HepG2 (cell line): ENCODE results near the gene IFI30. TPM values are rescaled to one million over a fixed set of nuclear protein-coding genes. Genes with fewer than 3 reads are reported as not detected.
A peak's percentile ranks its signal among the peaks of the same experiment; 100 is the strongest.

ENCODE experiments used
- ATAC-seq: fragments of 200-7000 bp; cut with Tn5 transposase; 3 replicates; pipeline ENCODE4 v1.9.1; 2020; ENCODE audit warnings: mild to moderate bottlenecking, moderate library complexity
- BruUV-seq: library from RNA; stranded (reverse); fragments of 400-500 nt; replicated peaks from 2 replicates; lab custom pipeline; 2021; lab: Mats Ljungman, UMichigan
- CTCF ChIA-PET: fragments of 300-600 bp; formaldehyde crosslinking; extraction: SDS; loops from one replicate; lab custom pipeline; 2021; ENCODE audit warnings: low total read pairs, inconsistent platforms, low intra/inter-chr PET ratio; lab: Yijun Ruan, JAX
- POLR2A ChIA-PET: fragments of 350-600 bp; sonication (Branson Sonifier 250); formaldehyde crosslinking; loops from one replicate; lab custom pipeline; 2020; ENCODE audit warnings: antibody characterized with exemption, inconsistent platforms; lab: Yijun Ruan, JAX
- DNase-seq: peaks from one replicate; pipeline ENCODE4 v3.0.0-alpha.2; 2015; ENCODE audit warnings: low spot score
- FAIRE-seq: peaks from 3 replicates; lab custom pipeline; 2011; peaks lifted over from hg19 to GRCh38; lab: Jason Lieb, UNC
- H2AFZ ChIP-seq: one replicate; pipeline ENCODE4 v1.6.1; 2011; ENCODE audit warnings: low read length, inconsistent platforms
- H3K27ac ChIP-seq: fragments of 300-600 bp; 3 replicates; pipeline ENCODE4 v1.8.0; 2011; ENCODE audit warnings: mixed run types, mild to moderate bottlenecking, mixed read lengths, low read length, inconsistent platforms; ENCODE audit not compliant: insufficient read depth; ENCODE audit errors: extremely low read length
- H3K27me3 ChIP-seq, 2 experiments: fragments of 200-600 bp in 1 of 2; 2 replicates in 1 of 2; 3 replicates in 1 of 2; pipeline versions ENCODE4 v1.6.0 to v1.8.0; 2011; ENCODE audit warnings: low read length in 2 of 2, mild to moderate bottlenecking in 2 of 2, moderate library complexity in 2 of 2, inconsistent platforms in 1 of 2; ENCODE audit not compliant: insufficient read depth in 2 of 2, control insufficient read depth in 1 of 2
- H3K36me3 ChIP-seq, 2 experiments: fragments of 200-600 bp in 1 of 2; replicated peaks in 1 of 2; 2 replicates in 1 of 2; 3 replicates in 1 of 2; pipeline versions ENCODE4 v1.5.1 to v1.8.0; 2011; ENCODE audit warnings: low read length in 2 of 2, inconsistent platforms in 1 of 2; ENCODE audit not compliant: insufficient read depth in 2 of 2, control insufficient read depth in 1 of 2
- H3K4me1 ChIP-seq: 2 replicates; pipeline ENCODE4 v1.5.1; 2012; ENCODE audit warnings: low read length, inconsistent platforms; ENCODE audit not compliant: insufficient read depth
- H3K4me2 ChIP-seq: 2 replicates; pipeline ENCODE4 v1.6.0; 2011; ENCODE audit warnings: low read depth, low read length, inconsistent platforms
- H3K4me3 ChIP-seq, 3 experiments: fragments of 200-600 bp in 1 of 3; sonication (generic), shearing (Covaris generic) in 1 of 3; replicated peaks in 1 of 3; 2 replicates each; pipeline ENCODE4 v1.5.1; 2011 to 2016; ENCODE audit warnings: low read length in 3 of 3, inconsistent platforms in 2 of 3, low read depth in 2 of 3, mild to moderate bottlenecking in 2 of 3, control low read depth in 1 of 3, mixed read lengths in 1 of 3; ENCODE audit not compliant: insufficient read depth in 1 of 3
- H3K79me2 ChIP-seq: one replicate; pipeline ENCODE4 v1.6.1; 2011; ENCODE audit warnings: low read length, inconsistent platforms; ENCODE audit not compliant: insufficient read depth
- H3K9ac ChIP-seq: 2 replicates; pipeline ENCODE4 v1.6.0; 2011; ENCODE audit warnings: mild to moderate bottlenecking, low read depth, low read length, inconsistent platforms; ENCODE audit not compliant: insufficient read depth
- H3K9me3 ChIP-seq: 2 replicates; pipeline ENCODE4 v1.5.1; 2012; ENCODE audit warnings: mild to moderate bottlenecking, low read length
- H4K20me1 ChIP-seq: 2 replicates; pipeline ENCODE4 v1.6.0; 2011; ENCODE audit warnings: inconsistent platforms, mild to moderate bottlenecking, low read length, moderate library complexity; ENCODE audit not compliant: insufficient read depth
- AGO2 ChIP-seq: fragments of 200-400 bp; formaldehyde crosslinking; optimal IDR thresholded peaks from 2 replicates; pipeline ENCODE3; 2017; ENCODE audit warnings: mild to moderate bottlenecking, low read depth, low read length, moderate library complexity
- ARNTL ChIP-seq: sonication (generic); formaldehyde crosslinking; IDR thresholded peaks from 2 replicates; pipeline ENCODE4 v1.4.0; 2020; ENCODE audit warnings: mild to moderate bottlenecking, missing genetic modification reagents
- E2F1 ChIP-seq: sonication (generic); formaldehyde crosslinking; IDR thresholded peaks from 2 replicates; pipeline ENCODE4 v1.5.0; 2020; ENCODE audit warnings: missing genetic modification reagents
- EED ChIP-seq: sonication (generic); formaldehyde crosslinking; IDR thresholded peaks from 2 replicates; pipeline ENCODE4 v1.5.0; 2020; ENCODE audit warnings: mild to moderate bottlenecking, missing genetic modification reagents
- FIP1L1 ChIP-seq: fragments of 200-400 bp; formaldehyde crosslinking; IDR thresholded peaks from 2 replicates; pipeline ENCODE4 v1.6.1; 2018; ENCODE audit warnings: low read depth, mild to moderate bottlenecking, low read length, moderate library complexity, borderline replicate concordance; ENCODE audit not compliant: insufficient read depth
- GABPA ChIP-seq, 2 experiments: IDR thresholded peaks; 2 replicates each; pipeline ENCODE4 v1.6.1; 2011 to 2016; ENCODE audit warnings: low read depth in 2 of 2, low read length in 1 of 2, missing biosample characterization in 1 of 2, missing genetic modification characterization in 1 of 2
- HOXA7 ChIP-seq: sonication (generic); formaldehyde crosslinking; IDR thresholded peaks from 2 replicates; pipeline ENCODE4 v1.8.1; 2022; ENCODE audit warnings: mild to moderate bottlenecking, missing genetic modification reagents, moderate library complexity
- RCOR2 ChIP-seq: IDR thresholded peaks from 2 replicates; pipeline ENCODE4 v1.6.1; 2016; ENCODE audit warnings: missing biosample characterization, missing genetic modification reagents
- SMYD3 ChIP-seq: sonication (generic); formaldehyde crosslinking; IDR thresholded peaks from 2 replicates; pipeline ENCODE4 v1.8.1; 2023; ENCODE audit warnings: mild to moderate bottlenecking, missing genetic modification reagents
- SOX6 ChIP-seq, 2 experiments: fragments of 450-650 bp in 1 of 2; sonication (generic) in 1 of 2; formaldehyde crosslinking in 1 of 2; IDR thresholded peaks; 2 replicates each; pipeline versions ENCODE4 v1.4.0 to v1.6.1; 2017 to 2020; ENCODE audit warnings: antibody characterized with exemption in 1 of 2, mild to moderate bottlenecking in 1 of 2, missing genetic modification reagents in 1 of 2
- ZFP1 ChIP-seq: IDR thresholded peaks from 2 replicates; pipeline ENCODE4 v1.6.1; 2016
- ZGPAT ChIP-seq: IDR thresholded peaks from 2 replicates; pipeline ENCODE4 v1.6.1; 2016; ENCODE audit warnings: mild to moderate bottlenecking
- ZNF260 ChIP-seq: sonication (generic); formaldehyde crosslinking; IDR thresholded peaks from 2 replicates; pipeline ENCODE4 v1.4.0; 2020; ENCODE audit warnings: missing genetic modification reagents, low read depth, mild to moderate bottlenecking, borderline replicate concordance
- ZNF326 ChIP-seq: sonication (generic); formaldehyde crosslinking; IDR thresholded peaks from 2 replicates; pipeline ENCODE4 v1.4.0; 2020; ENCODE audit warnings: missing genetic modification reagents, borderline replicate concordance
- ZNF549 ChIP-seq: sonication (generic); formaldehyde crosslinking; IDR thresholded peaks from 2 replicates; pipeline ENCODE4 v1.5.0; 2020; ENCODE audit warnings: missing genetic modification reagents
- ZNF724P ChIP-seq: sonication (generic); formaldehyde crosslinking; IDR thresholded peaks from 2 replicates; pipeline ENCODE4 v1.8.0; 2022; ENCODE audit warnings: missing genetic modification reagents, borderline replicate concordance
- ZNF772 ChIP-seq: sonication (generic); formaldehyde crosslinking; IDR thresholded peaks from 2 replicates; pipeline ENCODE4 v1.5.0; 2020; ENCODE audit warnings: mild to moderate bottlenecking, missing genetic modification reagents
- WGBS: methylation state at CpG from one replicate; pipeline ENCODE4 v1.1.6; 2017; ENCODE audit warnings: low lambda C conversion rate; 5-methylcytosine and 5-hydroxymethylcytosine counted together
- in situ Hi-C: cut with HindIII; loops from 2 replicates; pipeline ENCODE4 v1.10.0; 2017; ENCODE audit warnings: low pct_unique_long_range_greater_than_20kb; ENCODE audit not compliant: extremely low pct_ligation_motif_present
- intact Hi-C: fragments of 100-400 bp; cut with micrococcal nuclease; formaldehyde crosslinking; loops from one replicate; pipeline ENCODE4 v1.10.0; 2022; ENCODE audit not compliant: unreplicated experiment
- polyA plus RNA-seq, 8 experiments: library from polyadenylated mRNA; depleted of rRNA in 3 of 8; stranded (reverse) in 7 of 8; unstranded in 1 of 8; fragments of >200 nt; fragmentation: Illumina TruSeq in 4 of 8; extraction: Trizol in 4 of 8; gene quantifications; 2 replicates each; pipeline versions ENCODE4 v1.2.1 to v1.2.3, GENCODE V29; 2011 to 2016; ENCODE audit warnings: low read depth in 4 of 8, missing spikeins in 1 of 8, mixed read lengths in 1 of 8; ENCODE audit not compliant: insufficient read depth in 1 of 8
- total RNA-seq, 5 experiments: library from RNA; depleted of rRNA; stranded (reverse); fragments of >200 nt; fragmentation: Illumina TruSeq; extraction: Trizol; gene quantifications; 2 replicates each; pipeline ENCODE4 v1.2.3, GENCODE V29; 2016; ENCODE audit warnings: low read depth in 1 of 5

The IFI30 gene
- total and polyA plus RNA-seq, 2 of the 13 experiments (the other 11 are each of a cell fraction or from before 2014, with no cell fraction given), result 25.0 to 79.4 TPM

- peak; percentile 57 for TF ChIP-seq E2F1
- no peak for TF ChIP-seq SMYD3 (CRISPR knock-in tag)
- TF ChIP-seq FIP1L1, result no peak
- TF ChIP-seq ZNF772 (CRISPR knock-in tag), result peak; percentile 84; the same call in 1 of the 2 replicates
These were observed 19.2 kb downstream of the IFI30 start, which contains the start of gene MPV17L2 (continued) for GRCh38 chr19:18192673-18193387.

- peak overlapping the region; percentile 91 for H3K4me2 ChIP-seq
- peaks cover 7% of the 10 kb centered on the region for H3K79me2 ChIP-seq
- BruUV-seq, result TSS peak; percentile 73
- peaks cover 3 to 14% of the 10 kb centered on the region in 2 experiments; a peak in 3 of 5 replicates for H3K36me3 ChIP-seq
- H3K27me3 ChIP-seq, result no peaks in the 10 kb centered on the region; a peak in 1 of 5 replicates
- peak; percentile 8 for ATAC-seq
- peak overlapping the region; percentile 68 to 84 (median 83) for H3K4me3 ChIP-seq
- CTCF ChIA-PET, result no interaction called here
- FAIRE-seq, result no peak
- H3K9me3 ChIP-seq, result no peaks in the 10 kb centered on the region
- DNase-seq, result no peak
- no peak overlapping the region for H2AFZ ChIP-seq
- POLR2A ChIA-PET, result interaction anchor here (0.6 to 2.7 kb wide), 15 partner anchors 9 to 171 kb away, joined by 3 to 27 read pairs (median 4); partner anchors contain the start of genes JUND and RAB3A
- peak overlapping the region; percentile 73 for H3K27ac ChIP-seq
- peak overlapping the region; percentile 71 for H3K9ac ChIP-seq
- peaks cover 29% of the 10 kb centered on the region for H3K4me1 ChIP-seq
- H4K20me1 ChIP-seq, result no peaks in the 10 kb centered on the region
- in situ Hi-C loops (no loop called here), intact Hi-C loops (no loop called here)
- 17% methylated on average over 13 of the region's 46 CpGs for WGBS
- TF ChIP-seq ZNF326 (CRISPR knock-in tag) (no peak), SOX6 (IDR thresholded peaks at IDR 0.05) (no peak), SOX6 (CRISPR knock-in tag; IDR thresholded peaks at IDR 0.05) (0 out of 2 replicates have a peak, but pooled peaks have one; percentile 31), EED (CRISPR knock-in tag) (0 out of 2 replicates have a peak, but pooled peaks have one; percentile 54), ZGPAT (no peak), AGO2 (peak; percentile 48), ZFP1 (CRISPR knock-in tag) (no peak), GABPA (IDR thresholded peaks at IDR 0.05; ENCODE audit: low read depth, low read length) (no peak), GABPA (CRISPR knock-in tag; IDR thresholded peaks at IDR 0.05; ENCODE audit: low read depth) (0 out of 2 replicates have a peak, but pooled peaks have one; percentile 0), HOXA7 (CRISPR knock-in tag) (no peak), RCOR2 (no peak), ZNF260 (no peak), ARNTL (0 out of 2 replicates have a peak, but pooled peaks have one; percentile 28), ZNF549 (CRISPR knock-in tag) (no peak), ZNF724P (CRISPR knock-in tag) (peak; percentile 51; the same call in 1 of the 2 replicates)
These were observed 20.0 kb downstream of the IFI30 start for GRCh38 chr19:18193388-18194180.
